Endothelial cell of umbilical vein (primary cell): ENCODE data around the gene SLC5A5. TPM values are rescaled to one million over a fixed set of nuclear protein-coding genes. Genes with fewer than 3 reads are reported as not detected.

Experiments used
- BruUV-seq: library from RNA; stranded (reverse); fragments of 400-500 nt; replicated peaks from 2 replicates; lab custom pipeline; 2021; lab: Mats Ljungman, UMichigan
- CTCF ChIA-PET: fragments of 300-600, 350-600 bp; sonication (Branson Sonifier 250); formaldehyde crosslinking; loops from one replicate; lab custom pipeline; 2021; ENCODE audit warnings: antibody characterized with exemption, inconsistent platforms; lab: Charles Lee
- POLR2A ChIA-PET: fragments of 300-600, 350-600 bp; sonication (Branson Sonifier 250); formaldehyde crosslinking; loops from one replicate; lab custom pipeline; 2021; ENCODE audit warnings: antibody characterized with exemption, inconsistent platforms; lab: Charles Lee
- DNase-seq: peaks from one replicate; pipeline ENCODE4 v3.0.0-alpha.2; 2011; ENCODE audit warnings: low read depth, low spot score
- FAIRE-seq: peaks from 2 replicates; lab custom pipeline; 2011; peaks lifted over from hg19 to GRCh38; lab: Jason Lieb, UNC
- H2AFZ ChIP-seq: 2 replicates; pipeline ENCODE4 v1.6.0; 2012; ENCODE audit warnings: low read depth, low read length, control low read depth, inconsistent platforms
- H3K27ac ChIP-seq: 2 replicates; pipeline ENCODE4 v1.5.1; 2011; ENCODE audit warnings: low read depth, mild to moderate bottlenecking, control low read depth, low read length, moderate library complexity; ENCODE audit not compliant: insufficient read depth
- H3K27me3 ChIP-seq, 2 experiments: 2 replicates each; pipeline versions ENCODE4 v1.6.0 to v1.6.1; 2011; ENCODE audit warnings: low read length in 2 of 2, mixed read lengths in 1 of 2; ENCODE audit not compliant: control insufficient read depth in 2 of 2, insufficient read depth in 2 of 2
- H3K36me3 ChIP-seq, 2 experiments: 2 replicates in 1 of 2; 3 replicates in 1 of 2; pipeline ENCODE4 v1.5.1; 2011; ENCODE audit warnings: low read length in 2 of 2, mild to moderate bottlenecking in 1 of 2, moderate library complexity in 1 of 2; ENCODE audit not compliant: control insufficient read depth in 2 of 2, insufficient read depth in 2 of 2; ENCODE audit errors: extremely low read depth in 1 of 2
- H3K4me1 ChIP-seq: 3 replicates; pipeline ENCODE4 v1.5.1; 2011; ENCODE audit warnings: mild to moderate bottlenecking, low read length; ENCODE audit not compliant: control insufficient read depth, insufficient read depth; ENCODE audit errors: extremely low read depth
- H3K4me2 ChIP-seq: 2 replicates; pipeline ENCODE4 v1.6.1; 2011; ENCODE audit warnings: low read length, control low read depth, mixed read lengths; ENCODE audit not compliant: insufficient read depth
- H3K4me3 ChIP-seq, 3 experiments: fragments of 200-600 bp in 1 of 3; sonication (generic), shearing (Covaris generic) in 1 of 3; replicated peaks in 1 of 3; 2 replicates each; pipeline ENCODE4 v1.5.1; 2011 to 2016; ENCODE audit warnings: control low read depth in 3 of 3, low read length in 3 of 3, mild to moderate bottlenecking in 2 of 3, inconsistent platforms in 1 of 3, low read depth in 1 of 3, moderate library complexity in 1 of 3; ENCODE audit not compliant: insufficient read depth in 1 of 3
- H3K79me2 ChIP-seq: 2 replicates; pipeline ENCODE4 v1.6.0; 2012; ENCODE audit warnings: low read length, inconsistent platforms; ENCODE audit not compliant: control insufficient read depth, insufficient read depth
- H3K9ac ChIP-seq: replicated peaks from 2 replicates; pipeline ENCODE3; 2011; ENCODE audit warnings: low read length, control low read depth; ENCODE audit not compliant: insufficient read depth; ENCODE audit errors: extremely low read depth
- H3K9me1 ChIP-seq: replicated peaks from 3 replicates; pipeline ENCODE4 v1.6.0; 2011; ENCODE audit warnings: mild to moderate bottlenecking, low read length; ENCODE audit not compliant: control insufficient read depth, insufficient read depth; ENCODE audit errors: extremely low read depth
- H3K9me3 ChIP-seq: replicated peaks from 2 replicates; pipeline ENCODE4 v1.5.1; 2012; ENCODE audit warnings: low read length, inconsistent platforms; ENCODE audit not compliant: control insufficient read depth, insufficient read depth
- H4K20me1 ChIP-seq: replicated peaks from 2 replicates; pipeline ENCODE3; 2011; ENCODE audit warnings: mild to moderate bottlenecking, low read length; ENCODE audit not compliant: control insufficient read depth, insufficient read depth; ENCODE audit errors: extremely low read depth
- CTCF ChIP-seq, 2 donors: IDR thresholded peaks; 1 replicate in 1 of 2; 2 replicates in 1 of 2; pipeline ENCODE4 v1.5.1; 2011; ENCODE audit warnings: low read length in 2 of 2, mild to moderate bottlenecking in 2 of 2, moderate library complexity in 2 of 2, control low read depth in 1 of 2, inconsistent platforms in 1 of 2, low read depth in 1 of 2; ENCODE audit not compliant: insufficient read depth in 1 of 2; ENCODE audit errors: extremely low read depth in 1 of 2
- EZH2 ChIP-seq: IDR thresholded peaks from 2 replicates; pipeline ENCODE4 v1.6.1; 2012; ENCODE audit warnings: borderline replicate concordance, low read depth, mild to moderate bottlenecking, moderate library complexity, low read length, inconsistent platforms; ENCODE audit not compliant: severe bottlenecking
- FOS ChIP-seq: IDR thresholded peaks from 2 replicates; pipeline ENCODE4 v1.6.1; 2011; ENCODE audit warnings: mild to moderate bottlenecking, low read length, moderate library complexity, borderline replicate concordance; ENCODE audit not compliant: insufficient read depth
- GATA2 ChIP-seq: IDR thresholded peaks from 2 replicates; pipeline ENCODE4 v1.7.0; 2011; ENCODE audit warnings: low read depth, mild to moderate bottlenecking, moderate library complexity, mixed read lengths, low read length; ENCODE audit not compliant: insufficient read length, insufficient read depth
- JUN ChIP-seq: IDR thresholded peaks from 2 replicates; pipeline ENCODE4 v1.6.1; 2011; ENCODE audit warnings: borderline replicate concordance, low read depth; ENCODE audit not compliant: insufficient read length, insufficient read depth
- MAX ChIP-seq: IDR thresholded peaks from 2 replicates; pipeline ENCODE4 v1.6.1; 2011; ENCODE audit not compliant: insufficient read depth, insufficient read length
- MYC ChIP-seq: IDR thresholded peaks from one replicate; pipeline ENCODE4 v1.6.1; 2011; ENCODE audit warnings: mild to moderate bottlenecking, low read depth, low read length
- POLR2A ChIP-seq: IDR thresholded peaks from 2 replicates; pipeline ENCODE4 v1.6.1; 2012; ENCODE audit warnings: low read depth, mild to moderate bottlenecking, control low read depth, low read length
- POLR2AphosphoS5 ChIP-seq: IDR thresholded peaks from 2 replicates; pipeline ENCODE4 v1.6.1; 2012; ENCODE audit warnings: low read depth, mild to moderate bottlenecking, control low read depth, low read length, moderate library complexity; ENCODE audit not compliant: insufficient read depth
- dilution Hi-C: fragments of 300-500 bp; cut with MboI; formaldehyde crosslinking; loops from one replicate; pipeline ENCODE4 v1.15.0; 2019; ENCODE audit warnings: low sequenced_read_pairs; ENCODE audit not compliant: extremely low pct_ligation_motif_present
- intact Hi-C: fragments of 100-400 bp; cut with micrococcal nuclease; formaldehyde crosslinking; loops from one replicate; pipeline ENCODE4 v1.10.0; 2022
- polyA plus RNA-seq, 4 experiments: library from polyadenylated mRNA; depleted of rRNA in 3 of 4; stranded (reverse) in 3 of 4; unstranded in 1 of 4; fragments of >200 nt; gene quantifications; 2 replicates each; pipeline versions ENCODE4 v1.2.1 to v1.2.3, GENCODE V29; 2011 to 2012; ENCODE audit warnings: missing spikeins in 1 of 4
- total RNA-seq: library from RNA; stranded (reverse); gene quantifications from 2 replicates; pipeline ENCODE4 v1.2.3, GENCODE V29; 2021

Gene SLC5A5
- total and polyA plus RNA-seq, 2 donors (not counting 3 experiments of a cell fraction or from before 2014, with no cell fraction given): not detected

- no peak overlapping the region for H3K9ac ChIP-seq
These were observed 7.7 kb downstream of the SLC5A5 start for GRCh38 chr19:17879466-17879865.

GRCh38 chr19:17881701-17882100 lies 10.0 kb downstream of the SLC5A5 start:
- dilution Hi-C loops: no loop called here
- intact Hi-C loops: no loop called here

More at GRCh38 chr19:17879466-17879865, 7.7 kb downstream of the SLC5A5 start:
- Histone ChIP-seq H3K79me2 (no peaks in the 10 kb centered on the region), H3K4me3 (no peak overlapping the region), H3K27ac (no peak overlapping the region), H3K4me1 (no peaks in the 10 kb centered on the region), H3K36me3 (no peaks in the 10 kb centered on the region), H3K27me3 (no peaks in the 10 kb centered on the region), H3K9me3 (no peaks in the 10 kb centered on the region), H4K20me1 (no peaks in the 10 kb centered on the region), H3K9me1 (no peaks in the 10 kb centered on the region), H3K4me2 (no peak overlapping the region), H2AFZ (no peak overlapping the region)
- FAIRE-seq: no peak
- BruUV-seq: no TSS peak
- TF ChIP-seq MAX: no peak
- no peak for TF ChIP-seq POLR2A
- no peak for TF ChIP-seq GATA2
- TF ChIP-seq POLR2AphosphoS5: no peak
- dilution Hi-C loops: no loop called here
- ChIA-PET POLR2A (no interaction called here), CTCF (interaction anchor here (1.5 kb wide), 1 partner anchor 10 kb away, joined by 3 read pairs; no protein-coding TSS in a partner anchor)
- DNase-seq: no peak
- intact Hi-C loops: no loop called here

More at GRCh38 chr19:17881701-17882100, 10.0 kb downstream of the SLC5A5 start:
- Histone ChIP-seq H2AFZ (no peak overlapping the region), H3K4me1 (no peaks in the 10 kb centered on the region), H3K36me3 (no peaks in the 10 kb centered on the region), H4K20me1 (no peaks in the 10 kb centered on the region), H3K27me3 (no peaks in the 10 kb centered on the region), H3K4me2 (no peak overlapping the region), H3K27ac (no peak overlapping the region), H3K9me1 (no peaks in the 10 kb centered on the region), H3K9me3 (no peaks in the 10 kb centered on the region), H3K79me2 (no peaks in the 10 kb centered on the region), H3K4me3 (no peak overlapping the region), H3K9ac (no peak overlapping the region)
- FAIRE-seq (no peak), DNase-seq (no peak)
- no TSS peak for BruUV-seq
- TF ChIP-seq GATA2: no peak
- no peak for TF ChIP-seq POLR2AphosphoS5
- no peak for TF ChIP-seq JUN
- TF ChIP-seq MYC: no peak
- no peak for TF ChIP-seq POLR2A
- no peak for TF ChIP-seq CTCF (IDR thresholded peaks at IDR 0.05; ENCODE audit: extremely low read depth in 1 of 2, insufficient read depth in 1 of 2, low read depth in 1 of 2, low read length in 2 of 2)
- TF ChIP-seq EZH2: no peak
- TF ChIP-seq MAX: no peak
- TF ChIP-seq FOS: no peak
- CTCF ChIA-PET: no interaction called here
- POLR2A ChIA-PET: no interaction called here
